AG04449 (cell line): ENCODE measurements around the gene SERPINE2.

Experiments
- CTCF ChIA-PET: fragments of 350-600 bp; formaldehyde crosslinking; extraction: SDS; loops from one replicate; lab custom pipeline; 2021; ENCODE audit warnings: antibody characterized with exemption; lab: Yijun Ruan, JAX
- POLR2A ChIA-PET: fragments of 400-600, 350-600 bp; formaldehyde crosslinking; extraction: SDS; loops from one replicate; lab custom pipeline; 2020; ENCODE audit warnings: antibody characterized with exemption, inconsistent platforms; lab: Yijun Ruan, JAX
- DNase-seq: peaks from one replicate; pipeline ENCODE4 v3.0.0-alpha.2; 2010; ENCODE audit warnings: low read depth, low spot score
- H3K4me3 ChIP-seq: 2 replicates; pipeline ENCODE4 v1.5.1; 2011; ENCODE audit warnings: low read depth, mild to moderate bottlenecking, control low read depth, low read length
- TF ChIP-seq, protein P1 (sequence below): IDR thresholded peaks from one replicate; pipeline ENCODE4 v1.5.1; 2011; ENCODE audit warnings: mild to moderate bottlenecking, moderate library complexity, low read length, control low read depth, inconsistent platforms; ENCODE audit not compliant: insufficient read depth; ENCODE audit errors: missing control alignments

Gene SERPINE2

DNA sequence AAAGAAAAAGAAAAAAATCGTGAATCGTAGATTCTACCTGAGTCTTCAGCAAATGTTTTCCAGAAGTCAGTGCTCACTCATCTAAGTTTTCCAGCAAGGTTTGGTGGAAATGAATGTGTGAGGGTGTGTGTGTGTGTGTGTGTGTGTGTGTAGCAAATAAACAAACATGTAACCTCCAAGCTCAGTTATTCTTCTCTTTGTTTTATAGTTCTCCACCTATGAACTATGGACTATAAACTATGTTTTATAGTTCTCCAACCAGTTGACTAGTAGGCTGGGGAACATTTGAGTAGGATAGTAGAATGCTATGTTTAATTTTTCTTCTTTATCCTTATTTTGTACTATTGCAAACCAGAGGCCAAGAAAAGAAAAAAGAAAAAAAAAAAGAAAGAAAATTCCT is 44.6 kb upstream of the SERPINE2 start:
- DNase-seq: no peak
- ChIA-PET POLR2A (interaction anchor here (0.6 kb wide), 1 partner anchor 26 kb away, joined by 3 read pairs; no protein-coding TSS in a partner anchor), CTCF (interaction anchor here (0.6 to 2.1 kb wide), 4 partner anchors 11 to 173 kb away, joined by 3 to 6 read pairs (median 3); no protein-coding TSS in a partner anchor)
- TF ChIP-seq, protein P1, sequence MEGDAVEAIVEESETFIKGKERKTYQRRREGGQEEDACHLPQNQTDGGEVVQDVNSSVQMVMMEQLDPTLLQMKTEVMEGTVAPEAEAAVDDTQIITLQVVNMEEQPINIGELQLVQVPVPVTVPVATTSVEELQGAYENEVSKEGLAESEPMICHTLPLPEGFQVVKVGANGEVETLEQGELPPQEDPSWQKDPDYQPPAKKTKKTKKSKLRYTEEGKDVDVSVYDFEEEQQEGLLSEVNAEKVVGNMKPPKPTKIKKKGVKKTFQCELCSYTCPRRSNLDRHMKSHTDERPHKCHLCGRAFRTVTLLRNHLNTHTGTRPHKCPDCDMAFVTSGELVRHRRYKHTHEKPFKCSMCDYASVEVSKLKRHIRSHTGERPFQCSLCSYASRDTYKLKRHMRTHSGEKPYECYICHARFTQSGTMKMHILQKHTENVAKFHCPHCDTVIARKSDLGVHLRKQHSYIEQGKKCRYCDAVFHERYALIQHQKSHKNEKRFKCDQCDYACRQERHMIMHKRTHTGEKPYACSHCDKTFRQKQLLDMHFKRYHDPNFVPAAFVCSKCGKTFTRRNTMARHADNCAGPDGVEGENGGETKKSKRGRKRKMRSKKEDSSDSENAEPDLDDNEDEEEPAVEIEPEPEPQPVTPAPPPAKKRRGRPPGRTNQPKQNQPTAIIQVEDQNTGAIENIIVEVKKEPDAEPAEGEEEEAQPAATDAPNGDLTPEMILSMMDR: no peak
- no peak overlapping the region for H3K4me3 ChIP-seq

DNA sequence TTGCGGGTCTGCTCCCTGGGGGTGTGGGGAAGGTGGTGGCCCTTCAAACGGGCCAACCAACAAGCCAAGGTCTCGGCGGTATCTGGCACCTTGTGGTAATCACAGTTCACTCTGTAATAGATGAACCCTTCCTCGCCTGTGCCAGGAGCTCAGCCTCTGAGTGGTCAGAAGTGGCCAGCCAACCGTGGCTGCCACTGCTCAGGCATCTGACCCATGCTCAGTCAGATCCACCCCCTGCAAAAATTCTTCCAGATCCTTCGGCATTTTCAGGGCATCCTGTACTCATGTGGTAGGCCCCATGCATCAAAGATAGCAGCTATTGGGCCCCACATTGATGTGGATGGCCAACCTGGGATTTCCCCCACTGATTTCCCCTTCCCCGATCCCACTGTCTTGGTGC is 39.6 kb upstream of the SERPINE2 start:
- no peak for DNase-seq
- no peak overlapping the region for H3K4me3 ChIP-seq
- ChIA-PET POLR2A (no interaction called here), CTCF (interaction anchor here (1.4 kb wide), 1 partner anchor 204 kb away, joined by 5 read pairs; no protein-coding TSS in a partner anchor)
- TF ChIP-seq, protein P1: no peak

DNA sequence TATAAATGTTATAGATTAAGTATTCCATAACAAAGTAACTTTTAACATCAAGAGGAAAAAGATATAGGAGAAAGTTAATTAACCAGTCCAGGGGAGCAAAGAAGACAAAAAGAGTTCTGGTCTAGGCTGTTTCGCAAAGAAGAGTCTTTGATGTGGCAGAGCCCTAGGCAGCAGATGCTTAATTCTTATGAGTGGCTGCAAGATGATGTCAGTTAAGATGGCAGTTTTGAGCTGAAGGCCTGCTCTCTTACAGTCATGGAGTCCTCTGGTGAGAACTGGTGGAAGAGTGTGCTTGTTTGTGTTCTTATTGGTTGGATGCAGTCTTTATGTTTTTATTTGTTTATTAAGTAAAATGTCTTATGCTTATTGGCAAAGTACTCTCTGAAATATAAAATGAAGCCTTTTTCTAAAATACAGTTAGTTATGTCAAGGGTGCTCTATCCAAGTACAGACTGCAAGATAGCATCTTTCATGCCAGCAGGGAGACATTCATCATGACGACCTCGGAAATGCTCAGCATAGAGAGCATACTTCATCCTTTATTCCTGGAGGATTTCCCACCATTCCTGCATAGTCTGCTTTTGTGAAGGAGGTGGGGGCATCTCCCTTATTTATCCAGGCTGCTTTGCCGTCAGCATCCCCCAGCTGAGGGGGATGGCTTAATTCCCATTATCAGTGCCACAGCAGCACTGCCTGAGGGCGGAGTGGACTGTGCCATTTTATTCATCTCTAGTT is 38.9 kb upstream of the SERPINE2 start:
- CTCF ChIA-PET: interaction anchor here (1.4 kb wide), 1 partner anchor 205 kb away, joined by 5 read pairs; no protein-coding TSS in a partner anchor
- no peak for DNase-seq
- POLR2A ChIA-PET: no interaction called here
- TF ChIP-seq, protein P1: no peak
- H3K4me3 ChIP-seq: no peak overlapping the region

DNA sequence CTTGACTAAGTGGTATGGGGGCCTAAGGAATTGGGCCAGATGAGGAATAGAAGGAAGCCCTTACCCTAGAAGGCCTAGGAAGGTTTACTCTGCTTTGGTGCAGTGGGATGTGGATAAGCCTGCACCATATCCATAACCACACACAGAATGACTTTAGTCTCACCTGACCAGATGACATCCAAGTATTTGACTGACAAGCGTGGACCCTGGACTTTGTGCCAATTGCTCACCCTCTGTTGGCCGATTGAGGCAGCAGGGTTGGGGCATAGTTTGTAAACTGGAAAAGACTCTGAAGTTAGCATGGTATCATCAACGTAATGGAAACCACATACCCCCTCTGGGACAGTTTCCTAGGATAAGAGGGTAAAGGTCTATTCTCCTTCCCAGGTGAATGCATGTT is 36.5 kb upstream of the SERPINE2 start:
- H3K4me3 ChIP-seq: no peak overlapping the region
- no peak for DNase-seq
- ChIA-PET CTCF (no interaction called here), POLR2A (no interaction called here)
- TF ChIP-seq, protein P1: no peak

DNA sequence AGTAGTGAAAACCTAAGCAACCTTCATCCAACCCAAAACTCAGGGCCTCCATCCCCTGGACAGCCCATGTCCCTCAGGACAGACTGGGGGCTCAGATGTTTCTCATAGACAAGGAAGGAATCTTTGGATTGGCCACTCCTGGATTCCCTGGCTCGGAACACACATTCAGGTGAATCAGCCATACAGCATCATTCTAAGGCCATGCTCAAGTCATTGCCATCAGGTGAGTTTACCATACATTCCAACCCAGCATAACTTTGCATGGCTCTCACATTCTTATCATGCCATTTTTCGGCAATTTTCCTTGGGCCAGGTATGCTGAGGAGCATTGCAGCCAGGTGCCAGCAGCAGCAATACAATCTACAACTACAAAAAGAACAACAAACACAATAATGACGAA is 34.6 kb upstream of the SERPINE2 start:
- CTCF ChIA-PET: interaction anchor here (1.0 to 2.0 kb wide), 3 partner anchors 15 to 211 kb away, joined by 3 to 6 read pairs (median 5); no protein-coding TSS in a partner anchor
- H3K4me3 ChIP-seq: no peak overlapping the region
- TF ChIP-seq, protein P1: no peak
- DNase-seq: no peak
- POLR2A ChIA-PET: no interaction called here

DNA sequence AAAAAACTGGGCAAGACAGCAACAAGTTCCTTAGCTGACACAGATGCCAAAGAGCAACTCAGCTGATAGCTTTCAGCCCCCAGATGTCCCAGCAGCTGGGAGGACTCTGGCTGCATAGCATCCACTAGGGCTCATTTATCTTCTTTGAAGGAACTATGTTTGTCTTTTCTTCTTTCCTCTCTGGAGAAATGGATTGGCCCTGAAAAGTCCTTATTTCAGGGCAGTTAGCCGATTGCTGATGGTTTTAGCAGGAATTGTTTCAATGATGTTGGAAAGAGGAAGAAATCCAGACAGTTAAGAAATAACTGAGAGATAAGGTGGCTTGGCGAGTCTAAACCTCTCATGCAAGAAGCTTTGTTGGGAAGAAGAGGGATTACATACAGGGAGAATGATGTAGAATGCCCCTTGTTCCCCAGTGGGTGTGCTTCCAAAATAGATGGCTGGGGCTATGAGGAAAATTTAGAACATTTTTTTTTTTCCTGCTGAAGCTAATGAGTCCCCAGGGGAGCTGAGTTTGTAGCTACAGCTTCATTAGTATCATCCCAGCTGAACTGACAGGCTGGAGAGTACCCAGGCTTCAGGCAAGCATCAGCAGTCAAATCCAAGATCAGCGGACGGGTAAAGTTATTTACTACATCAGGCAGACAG is 33.6 kb upstream of the SERPINE2 start:
- POLR2A ChIA-PET: no interaction called here
- no peak overlapping the region for H3K4me3 ChIP-seq
- no peak for DNase-seq
- TF ChIP-seq, protein P1: no peak
- CTCF ChIA-PET: interaction anchor here (0.7 to 2.0 kb wide), 7 partner anchors 8 to 212 kb away, joined by 3 to 7 read pairs (median 5); no protein-coding TSS in a partner anchor
